Measurements from ENCODE around the gene SERGEF.

The SERGEF gene

GRCh38 chr11:18012906-18013781 lies at the start of gene SERGEF:
SERGEF (minus strand) TSS chr11:18013047; CDS start chr11:18013010, 37 bp downstream.
- TF ChIP-seq CTCF (IDR thresholded peaks at IDR 0.05; ENCODE audit: extremely low read depth, insufficient read depth, missing control alignments), result no peak
- in situ Hi-C loops (cut with MboI; ENCODE audit: low pct_unique_long_range_greater_than_20kb, low sequenced_read_pairs, unreplicated experiment), result no loop called here
- peak; percentile 97 for DNase-seq (ENCODE audit: low spot score)

GRCh38 chr11:18061351-18061750 lies 48.5 kb upstream of the SERGEF start:
- in situ Hi-C loops (cut with MboI; ENCODE audit: low pct_unique_long_range_greater_than_20kb, low sequenced_read_pairs, unreplicated experiment), result no loop called here
- DNase-seq (ENCODE audit: low spot score), result no peak
- no peak for TF ChIP-seq CTCF (IDR thresholded peaks at IDR 0.05; ENCODE audit: extremely low read depth, insufficient read depth, missing control alignments)

GRCh38 chr11:18056561-18057181 lies 43.8 kb upstream of the SERGEF start:
- no peak for DNase-seq (ENCODE audit: low spot score)
- TF ChIP-seq CTCF (IDR thresholded peaks at IDR 0.05; ENCODE audit: extremely low read depth, insufficient read depth, missing control alignments), result no peak
- in situ Hi-C loops (cut with MboI; ENCODE audit: low pct_unique_long_range_greater_than_20kb, low sequenced_read_pairs, unreplicated experiment), result no loop called here

GRCh38 chr11:18054511-18055103 lies 41.8 kb upstream of the SERGEF start:
- no peak for TF ChIP-seq CTCF (IDR thresholded peaks at IDR 0.05; ENCODE audit: extremely low read depth, insufficient read depth, missing control alignments)
- DNase-seq (ENCODE audit: low spot score), result no peak
- in situ Hi-C loops (cut with MboI; ENCODE audit: low pct_unique_long_range_greater_than_20kb, low sequenced_read_pairs, unreplicated experiment), result no loop called here

GRCh38 chr11:18050848-18051247 lies 38.0 kb upstream of the SERGEF start:
- no peak for DNase-seq (ENCODE audit: low spot score)
- TF ChIP-seq CTCF (IDR thresholded peaks at IDR 0.05; ENCODE audit: extremely low read depth, insufficient read depth, missing control alignments), result no peak
- in situ Hi-C loops (cut with MboI; ENCODE audit: low pct_unique_long_range_greater_than_20kb, low sequenced_read_pairs, unreplicated experiment), result no loop called here

- DNase-seq (ENCODE audit: low spot score), result no peak
- in situ Hi-C loops (cut with MboI; ENCODE audit: low pct_unique_long_range_greater_than_20kb, low sequenced_read_pairs, unreplicated experiment), result no loop called here
Observed at GRCh38 chr11:18046116-18046777, 33.4 kb upstream of the SERGEF start, which contains the start of gene TPH1. TPH1 (minus strand) TSS chr11:18046269; CDS start chr11:18040762, 5,507 bp downstream.

More at GRCh38 chr11:18046116-18046777, 33.4 kb upstream of the SERGEF start, which contains the start of gene TPH1:
- TF ChIP-seq CTCF (IDR thresholded peaks at IDR 0.05; ENCODE audit: extremely low read depth, insufficient read depth, missing control alignments), result no peak
